Epithelial cell of prostate (primary cell): ENCODE data around the gene RAB5A.
"Not testable (repeated sequence)": the region's sequence is repeated elsewhere in the genome, so short reads cannot be mapped to it uniquely, and the experiment has no call there.

ENCODE experiments used
- DNase-seq: peaks from one replicate; pipeline ENCODE4 v3.0.0-alpha.2; 2011; ENCODE audit warnings: low read depth, low spot score
- H3K27ac ChIP-seq: fragments of 450-650 bp; 2 replicates; pipeline ENCODE4 v1.5.1; 2017; ENCODE audit warnings: mild to moderate bottlenecking

The RAB5A gene

GRCh38 chr3:19946832-19947548 lies at the start of gene RAB5A:
RAB5A (plus strand) TSS chr3:19947097; CDS start chr3:19950899, 3,802 bp downstream.
- H3K27ac ChIP-seq: peak within 1 kb of the TSS; percentile 98
- peak; percentile 93 for DNase-seq

GRCh38 chr3:19898721-19899120 lies 48.2 kb upstream of the RAB5A start:
- H3K27ac ChIP-seq: no peak overlapping the region
- DNase-seq: no peak

GRCh38 chr3:19899264-19899663 lies 47.6 kb upstream of the RAB5A start:
- DNase-seq: no peak
- H3K27ac ChIP-seq: no peak overlapping the region

GRCh38 chr3:19899833-19900232 lies 47.1 kb upstream of the RAB5A start:
- not testable (repeated sequence) for DNase-seq, H3K27ac ChIP-seq

GRCh38 chr3:19901337-19901736 lies 45.6 kb upstream of the RAB5A start:
- H3K27ac ChIP-seq: no peak overlapping the region
- no peak for DNase-seq

- no peak overlapping the region for H3K27ac ChIP-seq
- peak; percentile 84 for DNase-seq
Observed at GRCh38 chr3:19901918-19902317, 45.0 kb upstream of the RAB5A start.

- H3K27ac ChIP-seq: no peak overlapping the region
- no peak for DNase-seq
Observed at GRCh38 chr3:19903649-19904048, 43.2 kb upstream of the RAB5A start.

GRCh38 chr3:19907523-19907922 lies 39.4 kb upstream of the RAB5A start:
- DNase-seq: no peak

GRCh38 chr3:19911452-19911851 lies 35.4 kb upstream of the RAB5A start:
- no peak for DNase-seq
- no peak overlapping the region for H3K27ac ChIP-seq

More at GRCh38 chr3:19907523-19907922, 39.4 kb upstream of the RAB5A start:
- no peak overlapping the region for H3K27ac ChIP-seq

GRCh38 chr3:19917167-19917566 lies 29.7 kb upstream of the RAB5A start:
- DNase-seq: no peak

GRCh38 chr3:19920401-19921080 lies 26.4 kb upstream of the RAB5A start:
- no peak for DNase-seq
- no peak overlapping the region for H3K27ac ChIP-seq

More at GRCh38 chr3:19917167-19917566, 29.7 kb upstream of the RAB5A start:
- H3K27ac ChIP-seq: no peak overlapping the region

GRCh38 chr3:19931180-19931692 lies 15.7 kb upstream of the RAB5A start:
- no peak overlapping the region for H3K27ac ChIP-seq
- DNase-seq: no peak

- no peak for DNase-seq
- H3K27ac ChIP-seq: no peak overlapping the region
Observed at GRCh38 chr3:19931767-19932188, 15.1 kb upstream of the RAB5A start.

- DNase-seq: no peak
- H3K27ac ChIP-seq: no peak overlapping the region
Observed at GRCh38 chr3:19932422-19932821, 14.5 kb upstream of the RAB5A start.

- no peak within 1 kb of the TSS for H3K27ac ChIP-seq
- DNase-seq: no peak
Observed at GRCh38 chr3:19934098-19934566, 12.8 kb upstream of the RAB5A start, which contains the start of gene EFHB. EFHB (minus strand) TSS chr3:19934217; CDS start chr3:19934018, 199 bp downstream.

- no peak for DNase-seq
- no peak overlapping the region for H3K27ac ChIP-seq
Observed at GRCh38 chr3:19937459-19938294, 9.2 kb upstream of the RAB5A start.

GRCh38 chr3:19938295-19938627 lies 8.6 kb upstream of the RAB5A start:
- no peak overlapping the region for H3K27ac ChIP-seq
- no peak for DNase-seq

GRCh38 chr3:19940643-19941042 lies 6.3 kb upstream of the RAB5A start:
- no peak for DNase-seq
- H3K27ac ChIP-seq: no peak overlapping the region

- no peak overlapping the region for H3K27ac ChIP-seq
- DNase-seq: no peak
Observed at GRCh38 chr3:19945534-19945933, 1.4 kb upstream of the RAB5A start.
